DOHH2 (cell line): ENCODE data around the gene DEAF1.
"Not testable (repeated sequence)": the region's sequence is repeated elsewhere in the genome, so short reads cannot be mapped to it uniquely, and the experiment has no call there.

Experiments
- H3F3A ChIP-seq: fragments of 200-600 bp; sonication (generic), shearing (Covaris generic); 2 replicates; pipeline ENCODE4 v1.6.0; 2016; ENCODE audit warnings: antibody characterized with exemption, mild to moderate bottlenecking; ENCODE audit not compliant: control insufficient read depth, insufficient read depth
- H3K27ac ChIP-seq: fragments of 200-600 bp; sonication (generic); 2 replicates; pipeline ENCODE4 v1.5.1; 2014; ENCODE audit warnings: low read depth, mild to moderate bottlenecking, low read length, moderate library complexity
- H3K27me3 ChIP-seq: fragments of 200-600 bp; sonication (generic); 2 replicates; pipeline ENCODE4 v1.6.1; 2014; ENCODE audit warnings: mild to moderate bottlenecking, low read length, mixed read lengths; ENCODE audit not compliant: control insufficient read depth
- H3K36me3 ChIP-seq: fragments of 200-600 bp; sonication (generic); 2 replicates; pipeline ENCODE4 v1.6.1; 2014; ENCODE audit warnings: mild to moderate bottlenecking, low read length, moderate library complexity, mixed read lengths; ENCODE audit not compliant: control insufficient read depth
- H3K4me1 ChIP-seq: fragments of 200-600 bp; sonication (generic); 2 replicates; pipeline ENCODE4 v1.6.1; 2014; ENCODE audit warnings: mild to moderate bottlenecking, low read length, mixed read lengths; ENCODE audit not compliant: control insufficient read depth
- H3K4me2 ChIP-seq: fragments of 200-600 bp; sonication (generic); 2 replicates; pipeline ENCODE4 v1.6.0; 2014; ENCODE audit warnings: mild to moderate bottlenecking, low read length, moderate library complexity
- H3K4me3 ChIP-seq: fragments of 200-600 bp; sonication (generic); 2 replicates; pipeline ENCODE4 v1.5.1; 2014; ENCODE audit warnings: mild to moderate bottlenecking, low read length, mixed read lengths
- H3K79me2 ChIP-seq: fragments of 200-600 bp; sonication (generic); 2 replicates; pipeline ENCODE4 v1.6.1; 2014; ENCODE audit warnings: mild to moderate bottlenecking, low read length, mixed read lengths; ENCODE audit not compliant: control insufficient read depth
- H3K9me2 ChIP-seq: fragments of 200-600 bp; sonication (generic); replicated peaks from 2 replicates; pipeline ENCODE4 v1.6.1; 2014; ENCODE audit warnings: mild to moderate bottlenecking, low read length, mixed read lengths; ENCODE audit not compliant: control insufficient read depth
- H3K9me3 ChIP-seq: fragments of 200-600 bp; sonication (generic); 2 replicates; pipeline ENCODE4 v1.6.1; 2014; ENCODE audit warnings: antibody characterized with exemption, low read length, mixed read lengths; ENCODE audit not compliant: control insufficient read depth, insufficient read depth
- H4K20me1 ChIP-seq: fragments of 200-600 bp; sonication (generic); 2 replicates; pipeline ENCODE4 v1.6.0; 2014; ENCODE audit warnings: low read depth, mild to moderate bottlenecking, antibody characterized with exemption, low read length, moderate library complexity; ENCODE audit not compliant: control insufficient read depth, insufficient read depth
- EZH2phosphoT487 ChIP-seq: fragments of 200-600 bp; sonication (generic); IDR thresholded peaks from 2 replicates; pipeline ENCODE4 v1.6.1; 2017; ENCODE audit warnings: borderline replicate concordance, mild to moderate bottlenecking, antibody characterized with exemption, low read length, moderate library complexity, mixed read lengths
- TF ChIP-seq, protein P1 (sequence below): fragments of 200-600 bp; sonication (generic); IDR thresholded peaks from one replicate; pipeline ENCODE4 v1.5.1; 2014; ENCODE audit warnings: antibody characterized with exemption, mild to moderate bottlenecking, low read depth, low read length; ENCODE audit not compliant: poor library complexity, severe bottlenecking

The DEAF1 gene

GRCh38 chr11:694563-695287 lies at the start of gene DEAF1:
TSS of gene DEAF1 (minus strand) at chr11:695222. CDS start at chr11:695047, 175 bp downstream.
- H3K9me2 ChIP-seq = no peaks in the 10 kb centered on the region
- no peaks in the 10 kb centered on the region for H3K27me3 ChIP-seq
- peaks cover 4% of the 10 kb centered on the region; the same call in 1 of the 2 replicates for H3F3A ChIP-seq
- H4K20me1 ChIP-seq = no peaks in the 10 kb centered on the region
- H3K27ac ChIP-seq = peak within 1 kb of the TSS; percentile 90
- TF ChIP-seq, protein P1, sequence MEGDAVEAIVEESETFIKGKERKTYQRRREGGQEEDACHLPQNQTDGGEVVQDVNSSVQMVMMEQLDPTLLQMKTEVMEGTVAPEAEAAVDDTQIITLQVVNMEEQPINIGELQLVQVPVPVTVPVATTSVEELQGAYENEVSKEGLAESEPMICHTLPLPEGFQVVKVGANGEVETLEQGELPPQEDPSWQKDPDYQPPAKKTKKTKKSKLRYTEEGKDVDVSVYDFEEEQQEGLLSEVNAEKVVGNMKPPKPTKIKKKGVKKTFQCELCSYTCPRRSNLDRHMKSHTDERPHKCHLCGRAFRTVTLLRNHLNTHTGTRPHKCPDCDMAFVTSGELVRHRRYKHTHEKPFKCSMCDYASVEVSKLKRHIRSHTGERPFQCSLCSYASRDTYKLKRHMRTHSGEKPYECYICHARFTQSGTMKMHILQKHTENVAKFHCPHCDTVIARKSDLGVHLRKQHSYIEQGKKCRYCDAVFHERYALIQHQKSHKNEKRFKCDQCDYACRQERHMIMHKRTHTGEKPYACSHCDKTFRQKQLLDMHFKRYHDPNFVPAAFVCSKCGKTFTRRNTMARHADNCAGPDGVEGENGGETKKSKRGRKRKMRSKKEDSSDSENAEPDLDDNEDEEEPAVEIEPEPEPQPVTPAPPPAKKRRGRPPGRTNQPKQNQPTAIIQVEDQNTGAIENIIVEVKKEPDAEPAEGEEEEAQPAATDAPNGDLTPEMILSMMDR = no peak
- H3K4me1 ChIP-seq = peaks cover 30% of the 10 kb centered on the region
- peak within 1 kb of the TSS; percentile 83 for H3K4me3 ChIP-seq
- H3K79me2 ChIP-seq = peaks cover 62% of the 10 kb centered on the region
- peak within 1 kb of the TSS; percentile 81 for H3K4me2 ChIP-seq
- 0 out of 2 replicates have a peak, but pooled peaks cover 1% of the 10 kb centered on the region for H3K36me3 ChIP-seq
- no peaks in the 10 kb centered on the region for H3K9me3 ChIP-seq

- H3K4me1 ChIP-seq = peaks cover 14% of the 10 kb centered on the region
- peaks cover 7% of the 10 kb centered on the region for H3K27me3 ChIP-seq
- no peak overlapping the region for H3K4me2 ChIP-seq
- no peaks in the 10 kb centered on the region for H4K20me1 ChIP-seq
- TF ChIP-seq, protein P1 = no peak
- TF ChIP-seq EZH2phosphoT487 = no peak
- H3K9me3 ChIP-seq = no peaks in the 10 kb centered on the region
- peaks cover 4% of the 10 kb centered on the region for H3K79me2 ChIP-seq
- no peak overlapping the region for H3K27ac ChIP-seq
- no peak overlapping the region for H3K4me3 ChIP-seq
- H3K9me2 ChIP-seq = no peaks in the 10 kb centered on the region
- H3F3A ChIP-seq = peaks cover 4% of the 10 kb centered on the region
- peaks cover 3% of the 10 kb centered on the region; the same call in 1 of the 2 replicates for H3K36me3 ChIP-seq
Observed at GRCh38 chr11:742571-743201, 47.7 kb upstream of the DEAF1 start.

GRCh38 chr11:742156-742546 lies 47.1 kb upstream of the DEAF1 start:
- Histone ChIP-seq H3K27ac (no peak overlapping the region), H3F3A (peaks cover 4% of the 10 kb centered on the region), H3K9me2 (no peaks in the 10 kb centered on the region), H3K36me3 (no peaks in the 10 kb centered on the region), H3K4me3 (no peak overlapping the region), H3K4me1 (peaks cover 14% of the 10 kb centered on the region), H4K20me1 (no peaks in the 10 kb centered on the region), H3K79me2 (no peaks in the 10 kb centered on the region), H3K4me2 (no peak overlapping the region), H3K9me3 (no peaks in the 10 kb centered on the region), H3K27me3 (peaks cover 13% of the 10 kb centered on the region)
- TF ChIP-seq, protein P1 = no peak
- TF ChIP-seq EZH2phosphoT487 = no peak

- not testable (repeated sequence) for H3K4me1 ChIP-seq, H3K79me2 ChIP-seq, H3K4me2 ChIP-seq, H3K4me3 ChIP-seq, H3K9me3 ChIP-seq, H4K20me1 ChIP-seq, H3F3A ChIP-seq, H3K27ac ChIP-seq, H3K9me2 ChIP-seq, H3K36me3 ChIP-seq
- H3K27me3 ChIP-seq = peaks cover 13% of the 10 kb centered on the region
Observed at GRCh38 chr11:737899-738298, 42.9 kb upstream of the DEAF1 start.
